Measurements from ENCODE around the gene GID8. TPM values are rescaled to one million over a fixed set of nuclear protein-coding genes. Genes with fewer than 3 reads are reported as not detected.

Gene GID8
- total and polyA plus RNA-seq, 2 of the 13 experiments (the other 11 are each of a cell fraction or from before 2014, with no cell fraction given): 39.6 to 59.8 TPM

- TF ChIP-seq HIC2 (CRISPR knock-in tag; IDR thresholded peaks at IDR 0.05; ENCODE audit: low read depth): peak; percentile 98
- peak; percentile 63 for TF ChIP-seq IKZF4 (CRISPR knock-in tag; IDR thresholded peaks at IDR 0.05; ENCODE audit: borderline replicate concordance, low read depth, not compliant biosample characterization)
- no peak for TF ChIP-seq CREB3 (CRISPR knock-in tag; IDR thresholded peaks at IDR 0.05)
- TF ChIP-seq FUBP1 (CRISPR knock-in tag; IDR thresholded peaks at IDR 0.05; ENCODE audit: borderline replicate concordance): 0 out of 2 replicates have a peak, but pooled peaks have one; percentile 82
- TF ChIP-seq TRAFD1 (CRISPR knock-in tag; IDR thresholded peaks at IDR 0.05; ENCODE audit: borderline replicate concordance): no peak; the same call in 1 of the 2 replicates
- TF ChIP-seq ZNF414 (CRISPR knock-in tag; IDR thresholded peaks at IDR 0.05): peak; percentile 98
- 0 out of 2 replicates have a peak, but pooled peaks have one; percentile 72 for TF ChIP-seq SNAI1 (CRISPR knock-in tag; IDR thresholded peaks at IDR 0.05; ENCODE audit: borderline replicate concordance)
- TF ChIP-seq SP2 (CRISPR knock-in tag; IDR thresholded peaks at IDR 0.05): peak; percentile 51
- TF ChIP-seq MAX (IDR thresholded peaks at IDR 0.05): peak; percentile 99
- TF ChIP-seq KAT2B (IDR thresholded peaks at IDR 0.05; ENCODE audit: borderline replicate concordance, low read depth, low read length): 0 out of 2 replicates have a peak, but pooled peaks have one; percentile 6
- TF ChIP-seq ZNF263 (CRISPR knock-in tag; IDR thresholded peaks at IDR 0.05): peak; percentile 43; the same call in 1 of the 2 replicates
- no peak; the same call in 1 of the 2 replicates for TF ChIP-seq ZNF337 (CRISPR knock-in tag; IDR thresholded peaks at IDR 0.05; ENCODE audit: borderline replicate concordance, low read depth)
- TF ChIP-seq ZNF224 (CRISPR knock-in tag; IDR thresholded peaks at IDR 0.05): peak; percentile 91; the same call in 1 of the 2 replicates
- peak; percentile 80 for TF ChIP-seq ZNF274 (CRISPR knock-in tag; IDR thresholded peaks at IDR 0.05)
- no peak for TF ChIP-seq FOXM1 (CRISPR knock-in tag; IDR thresholded peaks at IDR 0.05)
- no peak for TF ChIP-seq ZNF20 (CRISPR knock-in tag; IDR thresholded peaks at IDR 0.05)
- TF ChIP-seq SP5 (CRISPR knock-in tag; IDR thresholded peaks at IDR 0.05; ENCODE audit: borderline replicate concordance, low read depth): peak; percentile 95
- TF ChIP-seq ZNF558 (CRISPR knock-in tag; IDR thresholded peaks at IDR 0.05; ENCODE audit: borderline replicate concordance): peak; percentile 64; the same call in 1 of the 2 replicates
- TF ChIP-seq ZNF232 (CRISPR knock-in tag; IDR thresholded peaks at IDR 0.05; ENCODE audit: borderline replicate concordance): peak; percentile 93; the same call in 1 of the 2 replicates
- TF ChIP-seq ZNF225 (CRISPR knock-in tag; IDR thresholded peaks at IDR 0.05): no peak; the same call in 1 of the 2 replicates
- no peak for TF ChIP-seq PLRG1 (conservative IDR thresholded peaks at IDR 0.05)
Observed at GRCh38 chr20:62955519-62956386, 17.8 kb downstream of the GID8 start (continued).
